Measurements from ENCODE around the gene RAVER1.
"Not testable (repeated sequence)": the region's sequence is repeated elsewhere in the genome, so short reads cannot be mapped to it uniquely, and the experiment has no call there.

Gene RAVER1

DNA sequence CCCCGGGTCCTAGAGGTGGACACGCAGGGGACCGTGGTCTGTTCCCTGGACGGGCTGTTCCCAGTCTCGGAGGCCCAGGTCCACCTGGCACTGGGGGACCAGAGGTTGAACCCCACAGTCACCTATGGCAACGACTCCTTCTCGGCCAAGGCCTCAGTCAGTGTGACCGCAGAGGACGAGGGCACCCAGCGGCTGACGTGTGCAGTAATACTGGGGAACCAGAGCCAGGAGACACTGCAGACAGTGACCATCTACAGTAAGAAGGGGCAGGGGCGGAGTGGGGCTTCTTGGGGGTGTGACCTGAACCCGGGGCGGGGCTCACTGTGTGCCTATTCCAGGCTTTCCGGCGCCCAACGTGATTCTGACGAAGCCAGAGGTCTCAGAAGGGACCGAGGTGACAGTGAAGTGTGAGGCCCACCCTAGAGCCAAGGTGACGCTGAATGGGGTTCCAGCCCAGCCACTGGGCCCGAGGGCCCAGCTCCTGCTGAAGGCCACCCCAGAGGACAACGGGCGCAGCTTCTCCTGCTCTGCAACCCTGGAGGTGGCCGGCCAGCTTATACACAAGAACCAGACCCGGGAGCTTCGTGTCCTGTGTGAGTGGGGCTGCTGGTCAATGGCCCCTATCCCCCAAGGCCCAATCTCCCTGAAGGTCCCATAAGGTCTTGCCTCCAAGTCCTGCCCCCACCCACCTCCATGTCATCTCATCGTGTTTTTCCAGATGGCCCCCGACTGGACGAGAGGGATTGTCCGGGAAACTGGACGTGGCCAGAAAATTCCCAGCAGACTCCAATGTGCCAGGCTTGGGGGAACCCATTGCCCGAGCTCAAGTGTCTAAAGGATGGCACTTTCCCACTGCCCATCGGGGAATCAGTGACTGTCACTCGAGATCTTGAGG is 49.0 kb downstream of the RAVER1 start:
- no peak overlapping the region for H3K9ac ChIP-seq
- H2AFZ ChIP-seq, result no peak overlapping the region
- H3K27ac ChIP-seq, result no peak overlapping the region

GRCh38 chr19:10283301-10284064 is 49.8 kb downstream of the RAVER1 start:
- no peak overlapping the region for H3K4me3 ChIP-seq (ENCODE audit: low read depth, low read length)
- H3K79me2 ChIP-seq, result no peaks in the 10 kb centered on the region
- no peak overlapping the region for H3K9ac ChIP-seq
- H2AFZ ChIP-seq, result no peak overlapping the region
- no peak for TF ChIP-seq CTCF (IDR thresholded peaks at IDR 0.05)
- no peaks in the 10 kb centered on the region for H3K36me3 ChIP-seq (ENCODE audit: control insufficient read depth, insufficient read depth, low read length)
- no peak overlapping the region for H3K4me2 ChIP-seq (ENCODE audit: low read length)
- H3K27ac ChIP-seq, result no peak overlapping the region
- H3K4me1 ChIP-seq, result no peaks in the 10 kb centered on the region
- H3K9me3 ChIP-seq (ENCODE audit: control insufficient read depth, low read length), result no peaks in the 10 kb centered on the region
- no peaks in the 10 kb centered on the region for H3K27me3 ChIP-seq (ENCODE audit: control insufficient read depth, insufficient read depth, low read length)

More for the DNA sequence above, 49.0 kb downstream of the RAVER1 start:
- peaks cover 1% of the 10 kb centered on the region for H3K4me1 ChIP-seq
- no peaks in the 10 kb centered on the region for H3K36me3 ChIP-seq (ENCODE audit: control insufficient read depth, insufficient read depth, low read length)
- no peaks in the 10 kb centered on the region for H3K79me2 ChIP-seq
- no peak for TF ChIP-seq CTCF (IDR thresholded peaks at IDR 0.05)
- no peak overlapping the region for H3K4me3 ChIP-seq (ENCODE audit: low read depth, low read length)
- no peak overlapping the region for H3K4me2 ChIP-seq (ENCODE audit: low read length)
- no peaks in the 10 kb centered on the region for H3K27me3 ChIP-seq (ENCODE audit: control insufficient read depth, insufficient read depth, low read length)
- no peaks in the 10 kb centered on the region for H3K9me3 ChIP-seq (ENCODE audit: control insufficient read depth, low read length)

DNA sequence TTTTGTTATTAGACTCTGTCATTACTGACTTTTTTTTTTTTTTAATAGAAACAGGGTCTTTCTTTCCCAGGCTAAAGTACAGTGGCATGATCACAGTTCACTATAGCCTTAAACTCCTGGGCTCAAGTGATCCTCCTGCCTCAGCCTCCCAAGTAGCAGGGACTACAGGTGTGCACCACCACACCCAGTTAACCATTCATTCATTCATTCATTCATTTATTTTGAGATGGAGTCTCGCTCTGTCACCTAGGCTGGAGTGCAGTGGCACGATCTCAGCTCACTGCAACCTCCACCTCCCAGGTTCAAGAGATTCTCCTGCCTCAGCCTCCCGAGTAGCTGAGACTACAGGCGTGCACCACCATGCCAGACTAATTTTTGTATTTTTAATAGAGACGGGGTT is 51.3 kb downstream of the RAVER1 start:
- H2AFZ ChIP-seq; H3K27ac ChIP-seq; H3K9me3 ChIP-seq (ENCODE audit: control insufficient read depth, low read length); H3K4me2 ChIP-seq (ENCODE audit: low read length); H3K36me3 ChIP-seq (ENCODE audit: control insufficient read depth, insufficient read depth, low read length); H3K4me3 ChIP-seq (ENCODE audit: low read depth, low read length); H3K79me2 ChIP-seq; H3K4me1 ChIP-seq; H3K27me3 ChIP-seq (ENCODE audit: control insufficient read depth, insufficient read depth, low read length); H3K9ac ChIP-seq: not testable (repeated sequence)

- Histone ChIP-seq H3K9me3 (ENCODE audit: control insufficient read depth, low read length) (no peaks in the 10 kb centered on the region), H3K4me1 (no peaks in the 10 kb centered on the region), H3K9ac (no peak overlapping the region), H3K4me3 (ENCODE audit: low read depth, low read length) (no peak overlapping the region), H2AFZ (no peak overlapping the region), H3K27ac (no peak overlapping the region), H3K36me3 (ENCODE audit: control insufficient read depth, insufficient read depth, low read length) (no peaks in the 10 kb centered on the region), H3K27me3 (ENCODE audit: control insufficient read depth, insufficient read depth, low read length) (no peaks in the 10 kb centered on the region), H3K79me2 (no peaks in the 10 kb centered on the region), H3K4me2 (ENCODE audit: low read length) (no peak overlapping the region)
- no peak for TF ChIP-seq CTCF (IDR thresholded peaks at IDR 0.05)
These were observed 53.4 kb downstream of the RAVER1 start for GRCh38 chr19:10279737-10280442.

GRCh38 chr19:10278935-10279334 is 54.4 kb downstream of the RAVER1 start:
- H3K79me2 ChIP-seq, result no peaks in the 10 kb centered on the region
- H2AFZ ChIP-seq, result no peak overlapping the region
- no peak for TF ChIP-seq CTCF (IDR thresholded peaks at IDR 0.05)
- no peaks in the 10 kb centered on the region for H3K9me3 ChIP-seq (ENCODE audit: control insufficient read depth, low read length)
- H3K27me3 ChIP-seq (ENCODE audit: control insufficient read depth, insufficient read depth, low read length), result no peaks in the 10 kb centered on the region
- no peak overlapping the region for H3K27ac ChIP-seq
- no peak overlapping the region for H3K9ac ChIP-seq
- no peak overlapping the region for H3K4me3 ChIP-seq (ENCODE audit: low read depth, low read length)
- no peaks in the 10 kb centered on the region for H3K4me1 ChIP-seq
- H3K36me3 ChIP-seq (ENCODE audit: control insufficient read depth, insufficient read depth, low read length), result no peaks in the 10 kb centered on the region
- H3K4me2 ChIP-seq (ENCODE audit: low read length), result no peak overlapping the region
